GM12892 (cell line): ENCODE data around the gene RUSF1.

ENCODE experiments used
- DNase-seq: peaks from one replicate; pipeline ENCODE4 v3.0.0; 2011; ENCODE audit not compliant: insufficient read length
- FAIRE-seq: peaks from 2 replicates; lab custom pipeline; 2011; peaks lifted over from hg19 to GRCh38; lab: Jason Lieb, UNC
- POLR2A ChIP-seq: IDR thresholded peaks from 2 replicates; pipeline ENCODE4 v1.6.1; 2011; ENCODE audit warnings: low read depth, low read length, control low read depth
- POLR2AphosphoS5 ChIP-seq: IDR thresholded peaks from 2 replicates; pipeline ENCODE4 v1.6.1; 2011; ENCODE audit warnings: low read depth, low read length, control low read depth
- TAF1 ChIP-seq: IDR thresholded peaks from 2 replicates; pipeline ENCODE4 v1.6.1; 2011; ENCODE audit warnings: low read depth, mild to moderate bottlenecking, control low read depth, low read length, borderline replicate concordance

RUSF1 gene

GRCh38 chr16:31480851-31481536 lies 27.2 kb downstream of the RUSF1 start:
- FAIRE-seq (no peak), DNase-seq (no peak)
- no peak for TF ChIP-seq POLR2A
- TF ChIP-seq TAF1, result no peak
- TF ChIP-seq POLR2AphosphoS5, result no peak

DNA sequence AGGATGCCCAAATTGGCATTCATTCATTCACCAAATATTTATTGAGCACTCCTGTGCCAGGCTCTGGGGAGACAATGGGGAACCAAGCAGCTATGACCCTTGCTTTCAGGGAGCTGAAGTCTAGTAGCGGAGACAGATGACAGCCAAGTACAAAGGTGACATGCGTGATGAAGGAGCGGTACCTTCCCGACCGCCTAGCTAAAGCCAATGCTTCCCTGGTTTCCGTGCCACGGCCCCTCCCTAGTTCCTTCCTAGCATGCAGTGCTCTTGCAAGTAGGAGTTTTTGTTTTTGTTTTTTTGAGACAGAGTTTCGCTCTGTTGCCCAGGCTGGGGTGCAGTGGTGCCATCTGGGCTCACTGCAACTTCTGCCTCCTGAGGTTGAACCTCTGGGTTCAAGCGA lies 28.4 kb downstream of the RUSF1 start:
- TF ChIP-seq POLR2A (no peak), TAF1 (no peak), POLR2AphosphoS5 (no peak)
- FAIRE-seq, result no peak

GRCh38 chr16:31478956-31479355 lies 29.2 kb downstream of the RUSF1 start:
- DNase-seq (no peak), FAIRE-seq (no peak)
- no peak for TF ChIP-seq POLR2A
- no peak for TF ChIP-seq POLR2AphosphoS5
- no peak for TF ChIP-seq TAF1

More for the DNA sequence above, 28.4 kb downstream of the RUSF1 start:
- DNase-seq, result no peak

GRCh38 chr16:31477220-31478216 lies 30.7 kb downstream of the RUSF1 start:
- no peak for TF ChIP-seq TAF1
- no peak for TF ChIP-seq POLR2AphosphoS5
- no peak for TF ChIP-seq POLR2A
- DNase-seq (peak; percentile 62), FAIRE-seq (no peak)

DNA sequence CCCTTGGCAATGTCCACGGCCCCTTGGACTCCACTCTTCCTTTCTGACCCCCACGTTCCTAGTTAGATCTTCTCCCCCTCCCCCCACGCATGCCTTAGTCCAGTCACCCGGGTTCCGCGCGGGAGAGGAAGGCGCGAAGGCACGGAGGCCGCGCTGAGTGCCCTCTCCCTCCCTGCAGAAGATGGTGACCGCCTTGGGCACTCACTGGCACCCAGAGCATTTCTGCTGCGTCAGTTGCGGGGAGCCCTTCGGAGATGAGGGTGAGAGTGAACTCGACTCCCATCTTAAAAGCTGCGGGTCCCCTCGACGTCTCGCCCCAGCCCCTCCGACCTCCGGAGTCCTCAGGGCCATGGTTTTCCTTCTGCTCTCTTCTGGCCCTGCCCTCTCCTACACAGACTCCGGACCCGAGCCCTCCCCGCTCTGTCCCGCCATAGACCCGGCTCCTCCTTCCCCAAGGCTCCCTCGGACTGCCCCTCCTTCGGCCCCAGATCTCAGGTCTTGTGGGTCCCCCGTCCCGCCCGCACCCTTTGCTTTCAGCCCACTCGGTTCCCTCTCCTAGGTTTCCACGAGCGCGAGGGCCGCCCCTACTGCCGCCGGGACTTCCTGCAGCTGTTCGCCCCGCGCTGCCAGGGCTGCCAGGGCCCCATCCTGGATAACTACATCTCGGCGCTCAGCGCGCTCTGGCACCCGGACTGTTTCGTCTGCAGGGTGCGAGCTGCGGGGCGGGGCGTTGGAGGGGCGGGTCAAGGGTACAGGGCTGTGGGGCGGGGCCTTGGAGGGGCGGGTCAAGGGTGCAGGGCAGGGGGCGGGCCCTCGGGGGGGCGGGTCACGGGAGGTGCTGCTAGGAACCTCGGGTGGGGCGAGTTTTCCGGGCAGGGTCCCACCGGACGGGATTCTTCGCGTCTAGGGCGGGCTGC lies 31.6 kb downstream of the RUSF1 start:
- no peak for TF ChIP-seq POLR2A
- no peak for TF ChIP-seq POLR2AphosphoS5
- no peak for TF ChIP-seq TAF1
- DNase-seq (peak; percentile 89), FAIRE-seq (no peak)

GRCh38 chr16:31475946-31476302 lies 32.3 kb downstream of the RUSF1 start:
- DNase-seq, result no peak
- no peak for FAIRE-seq
- TF ChIP-seq TAF1 (no peak), POLR2AphosphoS5 (no peak), POLR2A (no peak)

GRCh38 chr16:31474773-31475738 lies 33.1 kb downstream of the RUSF1 start:
- no peak for TF ChIP-seq POLR2AphosphoS5
- no peak for TF ChIP-seq TAF1
- TF ChIP-seq POLR2A, result no peak
- FAIRE-seq (no peak), DNase-seq (no peak)

DNA sequence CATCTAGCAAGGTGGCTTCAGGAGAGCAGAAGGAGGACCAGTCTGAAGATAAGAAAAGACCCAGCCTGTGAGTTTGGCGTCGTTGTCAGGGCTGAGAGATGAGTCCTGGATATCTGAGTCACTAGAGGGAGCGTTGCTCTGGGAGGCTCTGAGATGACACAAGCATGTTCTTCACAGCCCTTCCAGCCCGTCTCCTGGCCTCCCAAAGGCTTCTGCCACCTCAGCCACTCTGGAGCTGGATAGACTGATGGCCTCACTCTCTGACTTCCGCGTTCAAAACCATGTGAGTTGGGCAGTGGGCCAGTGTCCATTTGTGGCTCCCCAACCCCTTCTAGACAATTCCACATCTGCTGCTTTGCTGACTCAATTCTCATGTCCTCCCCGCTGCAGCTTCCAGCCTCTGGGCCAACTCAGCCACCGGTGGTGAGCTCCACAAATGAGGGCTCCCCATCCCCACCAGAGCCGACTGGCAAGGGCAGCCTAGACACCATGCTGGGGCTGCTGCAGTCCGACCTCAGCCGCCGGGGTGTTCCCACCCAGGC lies 33.9 kb downstream of the RUSF1 start:
- FAIRE-seq, result no peak
- DNase-seq, result no peak
- TF ChIP-seq POLR2AphosphoS5 (no peak), POLR2A (no peak), TAF1 (no peak)

- TF ChIP-seq POLR2A, result no peak
- no peak for TF ChIP-seq POLR2AphosphoS5
- no peak for TF ChIP-seq TAF1
- DNase-seq, result no peak
- no peak for FAIRE-seq
Measured at GRCh38 chr16:31473264-31473984, 34.8 kb downstream of the RUSF1 start.
